Skin epidermis (tissue), 12 donors: ENCODE results near the gene TNS1.

Source experiments
- H3K27ac ChIP-seq, 21 experiments: fragments of 200-600 bp; sonication (generic) in 11 of 21; one replicate each; pipeline ENCODE4 v1.5.0; 2020; ENCODE audit warnings: mild to moderate bottlenecking in 3 of 21, inconsistent platforms in 2 of 21, moderate library complexity in 2 of 21
- H3K4me3 ChIP-seq, 7 experiments: fragments of 200-600 bp; sonication (generic) in 2 of 7; one replicate each; pipeline ENCODE4 v1.5.0; 2020; ENCODE audit warnings: inconsistent platforms in 2 of 7, mild to moderate bottlenecking in 2 of 7, moderate library complexity in 1 of 7

The TNS1 gene

DNA sequence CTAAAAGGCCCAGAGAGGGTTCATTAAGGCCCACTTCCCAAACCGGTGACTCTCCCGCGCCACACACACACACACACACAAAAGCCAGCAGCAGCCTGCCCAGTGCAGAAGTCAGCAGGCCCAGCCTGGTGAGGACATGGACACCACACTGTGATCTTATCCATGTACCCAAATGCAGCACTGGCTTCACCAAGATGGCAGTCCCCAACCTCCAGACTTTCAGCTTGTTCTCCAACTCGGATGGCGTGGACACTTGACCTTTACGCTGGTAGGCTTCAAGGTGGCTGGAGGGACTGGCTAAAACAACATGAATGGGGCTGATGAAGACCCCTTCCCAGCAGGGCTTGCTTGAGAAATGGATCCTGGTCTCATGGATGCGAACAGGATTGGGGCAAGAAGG is 50.4 kb downstream of the TNS1 start:
- Histone ChIP-seq H3K27ac (peak overlapping the region in 4 of 21 experiments; percentile 16 to 68 (median 37)), H3K4me3 (no peak overlapping the region)

DNA sequence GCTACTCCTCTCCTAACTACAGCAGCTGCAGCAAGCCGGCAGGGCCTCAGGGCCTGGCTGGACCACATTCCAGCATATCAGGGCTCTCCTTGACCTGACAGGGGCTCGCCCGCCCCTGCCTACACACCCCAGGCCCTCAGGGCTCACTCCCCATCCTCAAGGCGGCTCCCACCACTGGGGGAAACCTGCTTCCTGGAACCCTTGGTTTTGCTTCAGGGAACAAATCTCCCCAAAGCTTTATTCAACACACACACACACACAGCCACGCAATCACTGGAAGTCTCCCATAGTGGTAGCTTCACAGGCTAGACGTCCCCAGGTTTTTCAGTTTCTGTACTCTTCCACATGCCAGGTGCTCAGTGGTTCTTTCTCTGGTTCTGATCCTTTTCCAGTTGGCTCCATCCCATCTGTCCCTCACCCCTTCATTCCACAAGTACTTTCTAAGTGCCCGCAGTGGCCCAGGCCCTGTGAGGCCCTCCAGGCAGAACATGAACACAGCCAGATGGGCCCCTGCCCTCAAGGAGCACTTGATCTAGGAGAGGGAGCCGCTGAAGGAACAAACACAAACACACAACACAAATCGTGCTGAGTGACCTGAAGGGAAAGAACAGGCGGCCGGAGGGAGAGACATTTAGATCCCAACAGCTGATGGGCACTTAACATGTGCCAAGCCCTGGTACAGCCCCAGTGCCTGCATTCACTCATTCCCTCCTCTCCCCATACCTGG is 51.1 kb downstream of the TNS1 start:
- H3K27ac ChIP-seq: peak overlapping the region in 5 of 21 experiments; percentile 11 to 40 (median 26)
- H3K4me3 ChIP-seq: no peak overlapping the region

DNA sequence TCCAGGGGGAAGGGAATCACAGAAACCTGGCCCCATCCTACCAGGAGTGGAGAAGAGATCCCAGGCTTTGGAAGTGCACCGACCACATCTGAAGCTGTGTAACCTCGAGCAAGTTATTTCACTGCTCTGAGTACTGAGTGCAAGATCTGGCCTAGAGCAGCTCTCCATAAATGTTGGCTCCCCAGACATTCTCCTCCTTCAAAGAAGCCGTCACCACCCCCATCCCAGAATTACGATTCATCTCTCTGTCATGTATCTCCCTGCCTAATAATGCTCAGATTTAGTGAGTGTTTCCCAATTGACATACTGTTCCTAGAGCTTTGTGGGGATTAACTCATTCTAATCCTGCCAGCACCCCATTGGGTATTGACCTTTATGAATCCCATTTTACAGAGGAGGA is 51.7 kb downstream of the TNS1 start:
- Histone ChIP-seq H3K27ac (peak overlapping the region in 6 of 21 experiments; percentile 11 to 40 (median 27)), H3K4me3 (no peak overlapping the region)

DNA sequence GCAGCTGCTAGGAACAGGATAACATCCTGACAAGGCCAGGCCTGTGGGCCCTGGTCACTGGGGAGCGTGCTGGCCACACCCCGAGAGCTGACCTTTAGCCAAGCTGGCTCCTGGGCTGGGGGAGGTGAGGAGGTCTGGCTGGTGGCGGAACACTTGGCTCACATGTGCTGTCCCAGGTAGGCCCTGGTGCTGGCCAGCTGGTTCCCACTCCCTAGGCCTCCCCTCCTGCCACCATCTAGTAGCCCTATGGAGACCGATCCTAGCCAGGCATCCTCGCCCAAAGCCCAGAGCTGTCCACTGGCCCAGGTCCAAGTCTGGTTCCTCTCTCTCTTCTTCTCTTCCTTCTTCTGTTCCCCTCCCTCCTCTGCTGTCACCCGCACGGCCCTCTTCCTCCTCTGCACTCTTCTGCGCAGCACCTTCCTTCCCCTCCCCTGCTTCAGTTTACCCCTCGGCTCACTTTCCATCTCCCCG is 52.4 kb downstream of the TNS1 start:
- peak overlapping the region in 6 of 21 experiments; percentile 19 to 72 (median 30) for H3K27ac ChIP-seq
- no peak overlapping the region for H3K4me3 ChIP-seq

DNA sequence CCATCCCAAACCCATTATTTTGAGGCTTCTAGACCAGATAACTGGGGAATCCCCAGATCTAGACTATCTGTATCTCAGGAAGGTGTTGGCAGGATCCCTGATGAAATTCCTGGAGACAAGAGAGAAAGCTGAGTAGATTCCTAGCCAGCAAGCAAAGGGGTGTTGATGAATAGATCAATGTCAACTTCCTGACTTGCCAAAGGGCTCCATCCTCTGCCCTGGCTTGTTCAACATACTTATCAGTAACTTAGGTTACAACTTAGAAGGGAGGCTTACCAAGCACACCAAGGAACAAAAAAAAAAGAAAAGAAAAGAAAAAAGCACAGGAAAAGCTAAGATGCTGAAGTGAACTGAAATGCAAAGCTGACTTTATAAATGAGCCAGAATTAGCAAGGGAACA is 53.3 kb downstream of the TNS1 start:
- H3K4me3 ChIP-seq: no peak overlapping the region
- H3K27ac ChIP-seq: peak overlapping the region in 4 of 21 experiments; percentile 9 to 44 (median 39)

DNA sequence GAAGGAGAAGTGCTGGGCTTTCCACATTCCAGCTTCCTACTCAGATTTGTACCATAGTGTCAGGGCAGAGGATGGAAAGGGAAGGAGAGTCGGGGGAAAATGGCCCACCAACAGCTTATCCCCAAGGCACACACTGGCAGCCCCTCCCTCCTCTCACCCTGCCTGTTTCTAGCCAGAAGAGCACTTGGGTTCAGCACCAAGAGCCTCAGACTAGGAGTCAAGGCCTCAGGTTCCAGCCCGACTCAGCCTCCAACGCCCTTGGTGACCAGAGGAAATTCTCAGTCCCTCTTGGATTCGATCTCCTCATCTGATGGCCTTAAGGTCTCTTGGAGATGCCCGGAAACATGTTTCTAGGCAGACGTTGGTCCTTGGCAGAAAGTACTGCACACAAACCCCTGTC is 53.9 kb downstream of the TNS1 start:
- Histone ChIP-seq H3K27ac (peak overlapping the region in 2 of 21 experiments; percentile 19 to 36), H3K4me3 (no peak overlapping the region)

DNA sequence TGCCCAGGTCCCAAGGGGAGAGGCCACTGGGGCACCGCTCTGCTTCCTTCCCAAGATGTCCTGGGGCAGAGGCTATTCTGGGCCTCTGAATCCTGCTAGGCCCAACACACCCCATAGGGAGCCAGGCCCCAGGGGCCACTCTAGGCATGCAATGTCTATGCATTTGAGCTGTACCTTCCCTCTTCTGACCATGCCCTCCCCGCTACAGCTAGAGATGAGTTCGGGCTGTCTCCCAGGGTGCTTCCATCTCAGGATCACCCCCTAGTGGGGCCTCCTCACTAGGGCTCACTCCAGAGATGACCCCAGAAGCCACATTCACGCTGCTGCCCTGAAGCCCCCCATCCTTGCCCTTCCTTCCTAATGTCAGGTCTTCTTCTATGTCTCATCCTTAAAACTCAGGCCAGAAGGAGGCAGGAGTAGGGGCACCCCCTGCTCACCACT is 54.4 kb downstream of the TNS1 start:
- no peak overlapping the region for H3K4me3 ChIP-seq
- H3K27ac ChIP-seq: peak overlapping the region in 2 of 21 experiments; percentile 16 to 19

DNA sequence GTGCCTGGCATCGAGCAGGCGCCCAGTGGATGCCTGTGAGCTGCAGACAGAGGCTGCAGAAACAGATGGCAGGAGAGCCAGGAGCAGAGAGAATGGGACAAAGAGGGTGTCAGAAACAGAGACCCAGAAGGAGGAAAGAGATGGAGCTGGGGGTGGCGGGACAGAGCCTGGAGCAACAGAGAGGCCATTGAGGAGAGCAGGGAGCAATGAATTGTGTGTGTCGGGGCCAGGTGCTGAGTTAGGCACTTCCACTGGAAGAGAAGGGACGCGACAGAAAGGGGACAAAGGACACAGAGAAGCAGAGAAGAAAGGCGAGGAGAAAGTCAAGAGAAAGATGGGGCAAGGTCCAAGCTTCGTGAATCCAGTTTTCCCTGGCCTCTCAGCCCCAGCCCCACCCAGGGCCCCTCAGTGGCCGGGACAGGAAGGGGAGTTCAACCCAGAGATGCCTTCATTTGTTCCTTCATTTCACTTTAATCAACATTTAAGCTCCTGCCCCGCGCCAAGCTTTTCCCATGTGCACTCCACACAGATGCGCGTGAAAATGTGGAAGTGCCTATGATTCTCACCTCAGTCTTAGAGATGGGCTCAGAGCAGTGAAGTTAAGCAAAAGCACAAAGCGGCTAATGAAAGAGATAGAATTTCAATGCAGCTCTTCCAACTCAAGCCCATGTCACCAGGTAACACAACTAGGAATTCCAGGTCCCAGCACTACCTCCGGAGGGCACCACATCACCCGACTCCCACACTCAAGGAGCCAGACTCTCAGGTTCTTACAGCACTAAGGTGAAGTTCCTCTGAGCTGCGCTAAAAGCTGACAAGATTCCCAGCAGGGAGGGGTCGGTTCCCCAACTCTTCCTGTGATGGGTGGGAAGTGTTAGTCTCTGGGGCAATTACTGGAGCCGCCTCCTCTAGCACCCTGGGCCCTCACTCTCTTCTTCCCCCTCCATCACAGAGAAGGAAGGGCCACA is 55.1 kb downstream of the TNS1 start:
- H3K4me3 ChIP-seq: no peak overlapping the region
- H3K27ac ChIP-seq: peak overlapping the region in 2 of 21 experiments; percentile 19 to 30

DNA sequence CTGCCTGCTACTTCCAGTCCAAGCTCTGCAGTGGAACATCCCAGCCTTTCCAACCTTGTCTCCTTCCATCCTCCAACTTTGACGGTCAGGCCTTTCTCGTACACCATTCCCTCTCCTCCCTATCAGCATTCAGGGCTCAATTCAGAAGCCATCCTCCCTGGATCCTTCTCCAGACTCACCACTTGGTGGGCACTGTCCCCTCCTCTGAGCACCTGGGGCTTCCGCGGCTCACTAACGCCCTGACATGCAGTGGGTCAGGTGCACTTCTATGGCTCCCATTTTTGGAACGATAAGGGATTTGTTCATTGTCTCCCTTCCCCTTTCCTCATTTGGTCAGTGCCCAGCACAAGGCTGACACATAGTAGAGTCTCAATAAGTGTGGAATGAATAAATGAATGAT is 56.7 kb downstream of the TNS1 start:
- Histone ChIP-seq H3K4me3 (no peak overlapping the region), H3K27ac (no peak overlapping the region)

DNA sequence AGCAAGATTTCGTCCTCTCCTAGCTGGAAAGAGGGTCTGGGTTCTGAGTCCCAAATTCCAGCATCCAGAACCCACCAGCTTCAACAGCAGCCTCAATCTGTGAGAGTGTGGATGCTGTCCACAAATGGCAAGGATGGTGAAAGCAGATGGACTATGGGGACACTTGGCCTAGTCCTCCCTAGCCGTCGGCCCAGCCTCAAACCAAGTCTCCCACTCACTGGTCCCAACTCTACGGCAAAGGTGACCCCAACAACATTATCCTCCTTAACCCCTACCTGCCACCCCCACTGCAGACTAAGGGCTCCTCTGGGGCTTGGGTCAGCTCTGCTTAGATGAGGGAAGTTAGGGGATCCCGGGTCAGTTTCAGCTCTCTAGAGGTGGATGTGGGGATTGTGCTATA is 57.3 kb downstream of the TNS1 start:
- Histone ChIP-seq H3K27ac (no peak overlapping the region), H3K4me3 (no peak overlapping the region)

DNA sequence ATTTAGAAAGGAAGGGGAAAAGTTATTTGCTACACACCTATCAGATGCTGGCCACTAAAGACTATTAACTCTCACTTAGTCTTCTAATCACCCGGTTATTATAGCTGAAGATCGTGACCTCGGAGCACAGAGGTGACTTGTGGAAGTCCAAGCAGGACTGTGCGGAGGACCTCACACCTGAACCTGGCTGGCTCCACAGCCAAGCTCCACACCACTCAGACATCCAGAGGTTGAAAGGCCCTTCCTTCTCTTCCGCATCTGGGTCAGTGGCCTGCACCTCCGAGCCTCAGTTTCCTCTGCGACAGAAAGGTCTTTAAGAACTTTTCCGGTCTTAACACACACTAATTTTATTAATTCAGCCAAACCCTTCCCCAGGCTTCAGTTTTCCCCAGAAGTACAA is 57.9 kb downstream of the TNS1 start:
- no peak overlapping the region for H3K27ac ChIP-seq
- H3K4me3 ChIP-seq: no peak overlapping the region

DNA sequence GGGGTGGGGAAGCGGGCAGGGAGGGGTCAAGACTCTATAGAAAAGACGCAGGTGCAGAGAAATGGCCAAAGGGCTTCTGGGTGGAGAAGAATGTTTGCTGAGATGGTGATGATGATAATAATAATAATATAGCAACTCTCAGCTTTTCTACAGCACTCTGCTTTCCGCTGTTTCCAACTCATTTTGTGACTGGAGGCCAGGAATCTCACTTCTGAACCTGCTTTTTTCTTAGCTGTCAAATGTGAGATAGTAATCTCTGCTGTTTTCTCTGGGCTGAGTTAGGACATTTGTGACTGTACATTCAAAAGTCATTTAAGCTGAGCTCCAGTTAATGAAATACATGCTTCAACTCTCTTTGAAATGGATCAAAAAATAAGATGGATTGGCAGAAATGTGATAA is 58.4 kb downstream of the TNS1 start:
- peak overlapping the region in 3 of 7 experiments; percentile 26 to 40 (median 36) for H3K4me3 ChIP-seq

DNA sequence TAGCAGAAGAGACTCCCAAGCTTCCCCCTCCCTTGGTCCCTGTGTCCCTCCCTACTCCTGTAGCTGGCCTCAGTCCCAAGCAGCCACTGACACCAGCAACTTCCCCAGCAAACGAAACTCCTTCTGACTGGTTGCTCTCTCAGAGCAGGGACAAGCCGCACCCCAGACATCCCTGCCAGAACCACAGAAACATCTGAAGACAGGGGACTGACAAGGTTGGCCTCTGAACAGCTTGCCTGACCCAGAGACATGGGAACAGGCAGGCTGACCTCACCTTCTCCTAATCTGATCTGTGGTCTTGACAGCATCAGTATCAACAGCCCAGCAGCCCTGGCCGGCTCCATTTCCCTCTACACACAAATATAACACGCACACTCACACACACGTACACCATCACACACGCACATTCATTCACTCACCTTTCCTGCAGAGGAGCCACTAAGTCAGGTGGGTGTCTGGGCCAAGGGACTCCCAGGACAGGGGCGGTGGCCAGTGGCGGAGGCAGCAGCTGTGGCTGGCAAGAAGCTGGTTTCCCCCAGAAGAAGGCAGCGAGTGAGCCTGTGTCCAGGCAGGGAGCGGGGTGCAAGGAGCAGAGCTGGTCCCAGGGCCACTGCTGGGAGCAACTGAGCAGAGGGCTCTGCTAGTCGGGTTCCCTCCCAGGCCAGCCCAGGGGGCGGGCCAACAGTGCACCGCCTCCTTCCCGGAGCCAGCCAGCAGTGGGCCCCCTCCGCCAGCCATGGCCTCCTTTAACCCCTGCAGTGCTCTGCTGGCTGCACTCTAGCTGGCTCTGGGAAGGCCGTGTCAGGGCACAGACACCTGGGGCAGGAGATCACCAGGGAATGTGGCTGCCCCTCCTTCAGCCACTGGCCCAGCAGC is 59.1 kb downstream of the TNS1 start:
- H3K27ac ChIP-seq: peak overlapping the region in 20 of 21 experiments; percentile 9 to 84 (median 58)
- H3K4me3 ChIP-seq: peak overlapping the region; percentile 24 to 41 (median 29)

More for the DNA sequence above, 58.4 kb downstream of the TNS1 start:
- peak overlapping the region in 8 of 21 experiments; percentile 32 to 84 (median 78) for H3K27ac ChIP-seq

DNA sequence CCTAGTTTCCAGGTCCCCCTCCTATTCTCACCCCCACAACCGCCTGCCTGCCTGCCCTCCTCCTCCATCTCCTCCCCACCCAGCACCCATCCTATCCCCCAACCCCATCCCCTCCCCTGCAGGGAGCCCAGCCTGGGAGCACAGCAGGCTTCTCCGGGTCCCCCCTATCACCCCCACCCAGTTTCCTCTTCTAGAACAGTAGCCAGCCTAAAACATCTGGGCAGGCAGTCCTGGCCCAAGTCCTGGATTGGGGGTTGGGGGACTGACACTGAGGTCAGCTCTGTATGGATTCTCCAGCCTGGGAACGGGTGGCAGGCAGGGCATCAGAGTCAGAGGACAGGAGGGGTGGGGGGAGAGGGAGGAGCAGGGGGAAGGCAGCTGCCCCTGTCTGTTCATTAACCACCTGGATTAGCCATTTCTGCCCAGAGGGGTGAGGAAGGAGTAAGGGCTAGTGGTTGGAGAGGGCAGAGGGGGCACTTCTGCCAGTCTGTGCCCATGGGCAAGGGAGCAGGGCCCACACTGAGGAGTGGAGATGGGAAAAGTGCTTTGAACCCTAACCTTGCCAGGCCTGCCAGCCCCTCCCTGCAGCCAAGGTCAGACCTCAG is 60.0 kb downstream of the TNS1 start:
- peak overlapping the region; percentile 24 to 41 (median 29) for H3K4me3 ChIP-seq
- peak overlapping the region in 18 of 21 experiments; percentile 11 to 84 (median 58) for H3K27ac ChIP-seq

DNA sequence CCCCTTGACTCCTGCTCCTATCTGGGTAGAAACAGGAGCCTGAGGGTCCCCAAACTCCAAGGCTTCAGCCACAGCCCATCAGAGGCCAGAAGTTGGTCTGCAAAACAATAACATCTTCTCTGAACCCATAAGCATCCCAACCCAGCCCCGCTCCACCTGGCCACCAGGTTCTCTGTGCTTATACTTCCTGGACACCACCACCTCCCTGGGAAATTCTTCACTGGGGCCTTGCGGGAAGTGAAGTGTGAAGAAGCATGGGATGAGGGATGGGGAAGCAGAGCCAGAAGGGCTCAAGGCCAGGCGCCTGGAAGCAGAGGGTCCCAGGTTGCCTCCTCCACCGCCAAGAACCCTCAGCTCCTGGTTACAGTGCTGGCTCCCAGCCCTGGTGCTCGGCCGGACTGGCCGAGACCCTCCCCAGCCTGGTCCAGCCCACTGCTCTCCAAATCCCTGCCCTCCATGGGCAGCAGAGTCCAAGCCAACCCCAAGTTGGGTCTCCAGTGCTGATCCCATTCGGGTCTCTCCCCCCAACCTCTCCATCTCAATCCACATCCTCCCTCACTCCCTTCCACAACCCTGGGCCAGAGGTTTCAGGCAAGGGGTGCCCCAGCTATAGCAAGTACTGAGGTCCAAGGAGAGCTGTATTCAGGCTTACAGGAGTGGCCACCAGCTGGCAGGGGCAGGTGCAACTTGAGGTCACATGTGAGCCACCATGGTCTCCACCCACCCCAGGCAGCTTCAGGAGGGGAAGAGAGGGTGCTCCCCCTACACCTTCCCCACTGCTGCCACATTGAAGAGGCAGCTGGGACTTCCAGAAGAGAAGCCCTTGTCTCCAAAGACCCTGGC is 60.7 kb downstream of the TNS1 start:
- H3K27ac ChIP-seq: peak overlapping the region in 17 of 21 experiments; percentile 2 to 84 (median 58)
- H3K4me3 ChIP-seq: peak overlapping the region; percentile 24 to 41 (median 29)

DNA sequence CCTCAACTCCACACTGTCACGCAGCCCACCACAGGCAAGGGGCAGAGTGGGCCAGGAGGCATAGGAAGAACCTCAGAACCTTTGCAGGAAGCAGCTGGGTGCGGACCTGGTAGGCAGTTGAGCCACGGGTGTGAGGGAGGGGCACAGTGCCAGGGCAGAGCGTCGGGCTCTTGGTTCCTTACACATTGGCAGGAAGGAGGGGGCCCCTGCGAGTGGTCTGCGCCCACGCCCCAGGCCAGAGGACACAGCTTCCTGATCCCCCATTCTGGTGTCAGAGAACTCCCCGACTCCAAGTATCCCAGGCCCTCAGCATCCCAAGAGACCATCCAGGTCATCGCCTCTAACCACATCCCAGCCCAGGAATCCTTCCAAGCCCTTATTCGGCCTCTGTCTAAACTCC is 61.5 kb downstream of the TNS1 start:
- Histone ChIP-seq H3K27ac (peak overlapping the region in 11 of 21 experiments; percentile 6 to 84 (median 71)), H3K4me3 (peak overlapping the region in 4 of 7 experiments; percentile 11 to 40 (median 30))

DNA sequence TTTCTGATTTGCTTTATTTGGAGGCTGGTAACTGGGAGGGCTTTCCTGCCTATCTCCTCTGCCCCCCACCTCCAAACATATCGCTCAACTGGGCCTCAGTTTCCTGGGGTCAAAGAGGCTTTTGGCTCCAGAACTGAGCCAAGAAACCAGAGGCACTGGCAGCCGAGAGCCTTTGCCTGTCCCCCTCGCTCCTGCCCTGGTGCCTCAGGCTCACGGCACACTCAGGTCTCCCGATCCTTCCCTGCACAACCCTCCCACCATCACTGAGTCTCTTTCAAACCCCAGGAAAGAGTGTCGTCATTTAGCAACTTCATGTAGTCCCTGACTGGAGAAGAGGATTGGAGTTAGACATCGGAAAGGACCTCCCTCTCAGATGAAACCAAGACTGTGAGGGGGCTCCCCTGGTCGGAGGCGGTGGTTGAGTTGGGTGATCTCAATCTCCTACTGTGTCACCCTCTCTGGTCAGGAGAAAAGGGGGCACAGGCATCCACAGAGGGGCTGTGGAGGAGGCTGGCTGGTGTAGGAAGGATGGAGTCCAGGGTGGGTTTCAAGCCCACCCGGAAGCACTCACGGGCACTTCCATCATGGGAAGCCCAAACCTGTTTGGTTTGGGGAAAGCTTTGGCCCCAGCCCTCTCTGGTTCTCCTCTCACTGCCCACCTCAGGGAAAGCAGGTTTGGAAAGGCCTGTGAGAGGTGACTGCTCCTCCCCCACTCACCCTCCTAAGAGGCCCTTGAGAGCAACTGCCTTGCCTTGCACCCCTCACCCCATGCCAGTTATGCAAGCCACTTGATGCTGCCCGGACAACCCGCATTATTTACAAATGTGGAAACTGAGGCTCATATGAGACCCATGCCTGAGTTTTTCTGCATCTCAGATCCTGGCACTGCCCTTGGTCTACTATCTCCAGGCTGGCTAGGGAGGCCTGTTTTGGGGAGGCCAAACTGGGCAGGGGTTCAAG is 62.3 kb downstream of the TNS1 start:
- H3K4me3 ChIP-seq: peak overlapping the region in 3 of 7 experiments; percentile 9 to 25 (median 11)
- H3K27ac ChIP-seq: peak overlapping the region in 10 of 21 experiments; percentile 6 to 84 (median 58)
